GM19099 (cell line): Measurements from ENCODE around the gene E2F4.

Experiments used
- POLR2A ChIP-seq: IDR thresholded peaks from 3 replicates; pipeline ENCODE4 v1.6.1; 2011; ENCODE audit warnings: low read depth; ENCODE audit not compliant: insufficient read length; ENCODE audit errors: extremely low read depth

E2F4 gene

GRCh38 chr16:67192781-67193361, 916 bp downstream of the E2F4 start:
- no peak for TF ChIP-seq POLR2A

- no peak for TF ChIP-seq POLR2A
These were observed 1.6 kb downstream of the E2F4 start for GRCh38 chr16:67193536-67193935.

GRCh38 chr16:67194260-67194659, 2.3 kb downstream of the E2F4 start:
- TF ChIP-seq POLR2A = no peak

GRCh38 chr16:67195676-67196075, 3.7 kb downstream of the E2F4 start:
- TF ChIP-seq POLR2A = no peak

- TF ChIP-seq POLR2A = no peak
These were observed 4.9 kb downstream of the E2F4 start for GRCh38 chr16:67196881-67197280.

- no peak for TF ChIP-seq POLR2A
These were observed 5.7 kb downstream of the E2F4 start for GRCh38 chr16:67197704-67198103.

- TF ChIP-seq POLR2A = no peak
These were observed 6.3 kb downstream of the E2F4 start for GRCh38 chr16:67198238-67198734.

GRCh38 chr16:67199011-67199807, 7.3 kb downstream of the E2F4 start, which contains the start of gene ELMO3:
Gene ELMO3 (plus strand): TSS chr16:67199131. CDS start chr16:67199327, 196 bp downstream.
- no peak for TF ChIP-seq POLR2A

- TF ChIP-seq POLR2A = no peak
These were observed 7.8 kb downstream of the E2F4 start for GRCh38 chr16:67199808-67200198.

GRCh38 chr16:67200491-67200890, 8.5 kb downstream of the E2F4 start:
- no peak for TF ChIP-seq POLR2A

- TF ChIP-seq POLR2A = no peak
These were observed 9.7 kb downstream of the E2F4 start for GRCh38 chr16:67201411-67202345.

GRCh38 chr16:67202426-67202825, 10.5 kb downstream of the E2F4 start:
- TF ChIP-seq POLR2A = no peak

- no peak for TF ChIP-seq POLR2A
These were observed 11.1 kb downstream of the E2F4 start for GRCh38 chr16:67202956-67203493.

GRCh38 chr16:67204076-67204475, 12.1 kb downstream of the E2F4 start:
- no peak for TF ChIP-seq POLR2A
